OCI-LY1 (cell line): ENCODE results near the gene CTIF.

Experiments
- CTCF ChIP-seq: fragments of 200-600 bp; sonication (generic), shearing (Covaris generic); IDR thresholded peaks from 2 replicates; pipeline ENCODE4 v1.5.1; 2017; ENCODE audit warnings: mild to moderate bottlenecking, antibody characterized with exemption, low read length, moderate library complexity, mixed read lengths
- EZH2 ChIP-seq: fragments of 200-600 bp; sonication (generic), shearing (Covaris generic); IDR thresholded peaks from 2 replicates; pipeline ENCODE4 v1.8.0; 2017; ENCODE audit warnings: borderline replicate concordance, mixed run types, mild to moderate bottlenecking, antibody characterized with exemption, low read length, moderate library complexity, mixed read lengths

- TF ChIP-seq CTCF: no peak
- no peak for TF ChIP-seq EZH2
Observed at GRCh38 chr18:48809365-48809764, 270.5 kb downstream of the CTIF start.
